HEK293 (cell line): ENCODE measurements around the gene ZXDC.

ENCODE experiments used
- FEZF1 ChIP-seq: fragments of 450-650 bp; formaldehyde crosslinking; IDR thresholded peaks from 2 replicates; pipeline ENCODE4 v1.5.1; 2016; ENCODE audit warnings: missing biosample characterization, missing genetic modification characterization
- REPIN1 ChIP-seq: fragments of 450-650 bp; formaldehyde crosslinking; IDR thresholded peaks from 2 replicates; pipeline ENCODE4 v1.5.1; 2017; ENCODE audit warnings: missing biosample characterization, missing genetic modification characterization, low read depth
- YY2 ChIP-seq: fragments of 450-650 bp; formaldehyde crosslinking; IDR thresholded peaks from 2 replicates; pipeline ENCODE4 v1.5.1; 2016; ENCODE audit warnings: missing biosample characterization, missing genetic modification characterization
- ZFP41 ChIP-seq: fragments of 450-650 bp; formaldehyde crosslinking; IDR thresholded peaks from 2 replicates; pipeline ENCODE4 v1.5.1; 2016; ENCODE audit warnings: missing biosample characterization, missing genetic modification characterization, borderline replicate concordance
- ZNF211 ChIP-seq: fragments of 450-650 bp; formaldehyde crosslinking; IDR thresholded peaks from 2 replicates; pipeline ENCODE4 v1.5.1; 2016; ENCODE audit warnings: low read depth, missing biosample characterization, missing genetic modification characterization
- ZNF558 ChIP-seq: fragments of 450-650 bp; formaldehyde crosslinking; IDR thresholded peaks from 2 replicates; pipeline ENCODE4 v1.5.1; 2016; ENCODE audit warnings: missing biosample characterization, missing genetic modification characterization
- ZNF658 ChIP-seq: fragments of 450-650 bp; formaldehyde crosslinking; IDR thresholded peaks from 2 replicates; pipeline ENCODE4; 2016; ENCODE audit warnings: missing biosample characterization, missing genetic modification characterization
- ZNF830 ChIP-seq: fragments of 450-650 bp; IDR thresholded peaks from 2 replicates; pipeline ENCODE4 v1.5.0; 2018; ENCODE audit warnings: missing biosample characterization, missing genetic modification characterization, low read depth, mild to moderate bottlenecking, moderate library complexity
- TF ChIP-seq, protein P1 (sequence below): fragments of 450-650 bp; formaldehyde crosslinking; IDR thresholded peaks from 2 replicates; pipeline ENCODE4 v1.5.1; 2016; ENCODE audit warnings: missing biosample characterization, missing genetic modification characterization
- TF ChIP-seq, protein P2 (sequence below): fragments of 450-650 bp; formaldehyde crosslinking; IDR thresholded peaks from 2 replicates; pipeline ENCODE4 v1.5.1; 2016; ENCODE audit warnings: missing biosample characterization, missing genetic modification characterization, borderline replicate concordance
- TF ChIP-seq, protein P3 (sequence below): fragments of 450-650 bp; IDR thresholded peaks from 2 replicates; pipeline ENCODE4 v1.5.1; 2018; ENCODE audit warnings: missing biosample characterization, missing genetic modification characterization

DNA sequence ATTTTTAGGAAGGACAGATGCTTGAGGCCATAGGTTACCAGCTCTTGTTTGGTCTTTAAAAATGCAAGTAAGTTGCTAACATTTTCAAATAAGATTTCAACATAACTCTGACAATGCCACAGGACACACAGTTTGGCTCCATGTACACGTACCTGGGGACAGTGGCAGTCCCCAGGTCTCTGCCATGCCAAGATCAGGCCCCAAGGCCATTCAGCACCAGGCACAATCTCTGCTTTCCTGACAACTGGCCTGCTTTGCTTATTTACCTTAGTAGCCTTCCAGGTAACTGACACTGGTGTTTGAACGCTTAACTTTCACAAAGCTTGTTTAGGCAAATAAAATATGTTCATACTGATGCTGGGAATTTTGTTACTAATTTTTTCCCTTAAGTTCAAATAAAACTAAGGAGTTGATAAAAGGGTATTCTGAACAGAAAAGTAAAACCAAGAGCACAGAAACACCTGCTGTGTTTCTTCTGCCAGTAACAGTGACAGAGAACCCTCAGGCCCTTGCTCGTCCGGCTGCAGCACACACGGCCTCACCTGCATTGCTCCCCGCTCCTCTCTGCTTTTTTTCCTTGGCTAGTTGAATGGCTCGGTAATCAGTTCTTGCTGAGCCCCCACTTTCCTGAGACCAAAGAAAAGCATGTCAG is 16.5 kb downstream of the ZXDC start:
- TF ChIP-seq ZFP41 = no peak
- TF ChIP-seq ZNF558 = no peak
- TF ChIP-seq, protein P1, sequence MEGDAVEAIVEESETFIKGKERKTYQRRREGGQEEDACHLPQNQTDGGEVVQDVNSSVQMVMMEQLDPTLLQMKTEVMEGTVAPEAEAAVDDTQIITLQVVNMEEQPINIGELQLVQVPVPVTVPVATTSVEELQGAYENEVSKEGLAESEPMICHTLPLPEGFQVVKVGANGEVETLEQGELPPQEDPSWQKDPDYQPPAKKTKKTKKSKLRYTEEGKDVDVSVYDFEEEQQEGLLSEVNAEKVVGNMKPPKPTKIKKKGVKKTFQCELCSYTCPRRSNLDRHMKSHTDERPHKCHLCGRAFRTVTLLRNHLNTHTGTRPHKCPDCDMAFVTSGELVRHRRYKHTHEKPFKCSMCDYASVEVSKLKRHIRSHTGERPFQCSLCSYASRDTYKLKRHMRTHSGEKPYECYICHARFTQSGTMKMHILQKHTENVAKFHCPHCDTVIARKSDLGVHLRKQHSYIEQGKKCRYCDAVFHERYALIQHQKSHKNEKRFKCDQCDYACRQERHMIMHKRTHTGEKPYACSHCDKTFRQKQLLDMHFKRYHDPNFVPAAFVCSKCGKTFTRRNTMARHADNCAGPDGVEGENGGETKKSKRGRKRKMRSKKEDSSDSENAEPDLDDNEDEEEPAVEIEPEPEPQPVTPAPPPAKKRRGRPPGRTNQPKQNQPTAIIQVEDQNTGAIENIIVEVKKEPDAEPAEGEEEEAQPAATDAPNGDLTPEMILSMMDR (tag by site-specific recombination) = no peak
- no peak for TF ChIP-seq YY2 (tag by site-specific recombination)
- TF ChIP-seq ZNF830 (tag by site-specific recombination) = no peak
- TF ChIP-seq, protein P2, sequence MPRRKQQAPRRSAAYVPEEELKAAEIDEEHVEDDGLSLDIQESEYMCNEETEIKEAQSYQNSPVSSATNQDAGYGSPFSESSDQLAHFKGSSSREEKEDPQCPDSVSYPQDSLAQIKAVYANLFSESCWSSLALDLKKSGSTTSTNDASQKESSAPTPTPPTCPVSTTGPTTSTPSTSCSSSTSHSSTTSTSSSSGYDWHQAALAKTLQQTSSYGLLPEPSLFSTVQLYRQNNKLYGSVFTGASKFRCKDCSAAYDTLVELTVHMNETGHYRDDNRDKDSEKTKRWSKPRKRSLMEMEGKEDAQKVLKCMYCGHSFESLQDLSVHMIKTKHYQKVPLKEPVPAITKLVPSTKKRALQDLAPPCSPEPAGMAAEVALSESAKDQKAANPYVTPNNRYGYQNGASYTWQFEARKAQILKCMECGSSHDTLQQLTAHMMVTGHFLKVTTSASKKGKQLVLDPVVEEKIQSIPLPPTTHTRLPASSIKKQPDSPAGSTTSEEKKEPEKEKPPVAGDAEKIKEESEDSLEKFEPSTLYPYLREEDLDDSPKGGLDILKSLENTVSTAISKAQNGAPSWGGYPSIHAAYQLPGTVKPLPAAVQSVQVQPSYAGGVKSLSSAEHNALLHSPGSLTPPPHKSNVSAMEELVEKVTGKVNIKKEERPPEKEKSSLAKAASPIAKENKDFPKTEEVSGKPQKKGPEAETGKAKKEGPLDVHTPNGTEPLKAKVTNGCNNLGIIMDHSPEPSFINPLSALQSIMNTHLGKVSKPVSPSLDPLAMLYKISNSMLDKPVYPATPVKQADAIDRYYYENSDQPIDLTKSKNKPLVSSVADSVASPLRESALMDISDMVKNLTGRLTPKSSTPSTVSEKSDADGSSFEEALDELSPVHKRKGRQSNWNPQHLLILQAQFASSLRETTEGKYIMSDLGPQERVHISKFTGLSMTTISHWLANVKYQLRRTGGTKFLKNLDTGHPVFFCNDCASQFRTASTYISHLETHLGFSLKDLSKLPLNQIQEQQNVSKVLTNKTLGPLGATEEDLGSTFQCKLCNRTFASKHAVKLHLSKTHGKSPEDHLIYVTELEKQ (tag by site-specific recombination) = no peak
- no peak for TF ChIP-seq ZNF658 (tag by site-specific recombination)
- no peak for TF ChIP-seq REPIN1
- no peak for TF ChIP-seq ZNF211
- TF ChIP-seq FEZF1 (tag by site-specific recombination) = no peak
- TF ChIP-seq, protein P3, sequence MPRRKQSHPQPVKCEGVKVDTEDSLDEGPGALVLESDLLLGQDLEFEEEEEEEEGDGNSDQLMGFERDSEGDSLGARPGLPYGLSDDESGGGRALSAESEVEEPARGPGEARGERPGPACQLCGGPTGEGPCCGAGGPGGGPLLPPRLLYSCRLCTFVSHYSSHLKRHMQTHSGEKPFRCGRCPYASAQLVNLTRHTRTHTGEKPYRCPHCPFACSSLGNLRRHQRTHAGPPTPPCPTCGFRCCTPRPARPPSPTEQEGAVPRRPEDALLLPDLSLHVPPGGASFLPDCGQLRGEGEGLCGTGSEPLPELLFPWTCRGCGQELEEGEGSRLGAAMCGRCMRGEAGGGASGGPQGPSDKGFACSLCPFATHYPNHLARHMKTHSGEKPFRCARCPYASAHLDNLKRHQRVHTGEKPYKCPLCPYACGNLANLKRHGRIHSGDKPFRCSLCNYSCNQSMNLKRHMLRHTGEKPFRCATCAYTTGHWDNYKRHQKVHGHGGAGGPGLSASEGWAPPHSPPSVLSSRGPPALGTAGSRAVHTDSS (tag by site-specific recombination) = no peak
